T47D (cell line): ENCODE data around the gene CAPN2.

ENCODE experiments used
- DNase-seq, 2 experiments: peaks; one replicate each; pipeline versions ENCODE4 v3.0.0 to v3.0.0-alpha.2; 2011 to 2012; ENCODE audit warnings: low read depth in 1 of 2, low spot score in 1 of 2
- JUND ChIP-seq: IDR thresholded peaks from 2 replicates; pipeline ENCODE4 v1.6.1; 2012; ENCODE audit warnings: low read depth
- in situ Hi-C: cut with HindIII; loops from 2 replicates; pipeline ENCODE4 v1.10.0; 2016; ENCODE audit warnings: low sequenced_read_pairs, low pct_unique_long_range_greater_than_20kb

CAPN2 gene

GRCh38 chr1:223714849-223715603 is 2.7 kb downstream of the CAPN2 start:
- TF ChIP-seq JUND: no peak
- peak in 1 of 2 experiments; percentile 67 for DNase-seq
- in situ Hi-C loops: no loop called here

GRCh38 chr1:223715604-223716172 is 3.3 kb downstream of the CAPN2 start:
- TF ChIP-seq JUND: no peak
- in situ Hi-C loops: no loop called here
- no peak for DNase-seq

- in situ Hi-C loops: no loop called here
- DNase-seq: no peak
- TF ChIP-seq JUND: no peak
Observed at GRCh38 chr1:223716302-223716862, 4.0 kb downstream of the CAPN2 start.

- no peak for DNase-seq
- in situ Hi-C loops: no loop called here
- TF ChIP-seq JUND: no peak
Observed at GRCh38 chr1:223717123-223717522, 4.8 kb downstream of the CAPN2 start.

- DNase-seq: no peak
- no peak for TF ChIP-seq JUND
- in situ Hi-C loops: no loop called here
Observed at GRCh38 chr1:223717695-223718363, 5.5 kb downstream of the CAPN2 start.

GRCh38 chr1:223718850-223719249 is 6.5 kb downstream of the CAPN2 start:
- no peak for TF ChIP-seq JUND
- in situ Hi-C loops: no loop called here
- peak in 1 of 2 experiments; percentile 82 for DNase-seq

GRCh38 chr1:223720971-223721591 is 8.7 kb downstream of the CAPN2 start:
- DNase-seq: peak in 1 of 2 experiments; percentile 93
- TF ChIP-seq JUND: no peak; the same call in 1 of the 2 replicates
- in situ Hi-C loops: no loop called here

- TF ChIP-seq JUND: no peak
- no peak for DNase-seq
- in situ Hi-C loops: no loop called here
Observed at GRCh38 chr1:223721658-223722607, 9.6 kb downstream of the CAPN2 start.

GRCh38 chr1:223723351-223723904 is 11.1 kb downstream of the CAPN2 start:
- TF ChIP-seq JUND: no peak
- in situ Hi-C loops: no loop called here
- DNase-seq: no peak

- in situ Hi-C loops: no loop called here
- DNase-seq: no peak
- no peak for TF ChIP-seq JUND
Observed at GRCh38 chr1:223724376-223724775, 12.0 kb downstream of the CAPN2 start.

GRCh38 chr1:223725578-223725977 is 13.2 kb downstream of the CAPN2 start:
- no peak for DNase-seq

More at GRCh38 chr1:223725578-223725977, 13.2 kb downstream of the CAPN2 start:
- no peak for TF ChIP-seq JUND
- in situ Hi-C loops: no loop called here
